ENCODE results near the gene OTUD7B.
"Not testable (repeated sequence)": the region's sequence is repeated elsewhere in the genome, so short reads cannot be mapped to it uniquely, and the experiment has no call there.

OTUD7B gene

GRCh38 chr1:150010393-150011115 lies at the start of gene OTUD7B:
TSS of gene OTUD7B (minus strand) at chr1:150010726. CDS start at chr1:149977510, 33,216 bp downstream.
- DNase-seq, result peak; percentile 92

DNA sequence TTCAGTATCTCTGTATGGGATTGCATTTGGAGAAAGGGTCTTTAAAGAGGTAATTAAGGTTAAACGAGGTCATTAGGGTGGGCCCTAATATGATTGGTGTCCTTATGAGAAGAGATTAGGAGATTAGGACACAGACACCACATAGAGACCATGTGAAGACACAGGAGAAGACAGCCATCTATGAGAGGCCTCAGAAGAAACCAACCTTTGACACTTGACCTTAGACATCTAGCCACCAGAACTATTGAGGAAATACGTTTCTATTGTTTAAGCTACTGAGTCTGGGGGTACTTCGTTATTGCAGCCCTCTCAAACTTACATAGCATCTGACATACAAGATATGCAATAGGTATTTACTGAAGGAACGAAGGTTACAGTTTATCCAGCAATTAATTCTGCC lies 49.7 kb upstream of the OTUD7B start:
- DNase-seq, result no peak

DNA sequence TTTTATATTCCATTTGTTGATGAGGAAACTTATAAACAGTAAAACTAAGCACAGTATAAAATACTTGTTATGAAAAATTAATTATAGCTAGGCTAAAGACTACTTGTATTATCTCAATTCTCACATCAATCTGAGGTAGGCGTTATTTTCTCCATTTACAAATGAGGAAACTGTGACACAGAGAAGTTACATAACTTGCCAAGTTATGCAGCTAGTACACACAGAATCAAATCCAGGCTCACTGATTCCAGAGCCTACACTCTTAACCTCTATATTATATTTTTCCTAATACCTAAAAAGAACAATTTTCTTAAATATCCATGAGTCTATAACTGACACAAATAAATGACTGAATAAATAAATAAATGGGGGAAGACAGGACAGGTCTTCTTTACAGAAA lies 45.9 kb upstream of the OTUD7B start:
- no peak for DNase-seq

DNA sequence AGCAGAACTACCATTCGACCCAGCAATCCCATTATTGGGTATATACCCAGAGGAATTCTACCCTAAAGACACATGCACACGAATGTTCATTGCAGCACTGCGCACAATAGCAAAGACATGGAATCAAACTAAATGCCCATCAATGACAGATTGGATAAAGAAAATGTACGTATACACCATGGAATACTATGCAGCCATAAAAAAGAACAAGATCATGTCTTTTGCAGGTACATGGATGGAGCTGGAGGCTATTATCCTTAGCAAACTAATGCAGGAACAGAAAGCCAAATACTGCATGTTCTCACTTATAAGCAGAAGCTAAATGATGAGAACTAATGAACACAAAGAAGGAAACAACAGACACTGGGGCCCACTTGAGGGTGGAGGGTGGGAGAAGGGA lies 45.0 kb upstream of the OTUD7B start:
- not testable (repeated sequence) for DNase-seq

DNA sequence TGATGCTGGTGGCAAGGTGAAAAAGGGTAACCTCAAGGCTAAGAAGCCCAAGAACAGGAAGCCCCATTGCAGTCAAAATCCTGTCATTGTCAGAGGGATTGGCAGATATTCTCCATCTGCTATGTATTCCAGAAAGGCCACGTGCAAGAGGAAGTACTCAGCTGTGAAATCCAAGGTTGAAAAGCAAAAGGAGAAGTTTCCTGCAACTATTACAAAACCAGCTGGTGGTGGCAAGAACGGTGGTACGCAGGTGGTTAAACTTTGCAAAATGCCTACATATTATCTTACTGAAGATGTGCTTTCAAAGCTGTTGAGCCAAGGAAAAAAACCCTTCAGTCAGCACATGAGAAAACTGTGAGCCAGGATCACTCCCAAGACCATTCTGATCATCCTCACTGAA lies 43.4 kb upstream of the OTUD7B start:
- DNase-seq, result no peak

GRCh38 chr1:150051905-150052412 lies 41.4 kb upstream of the OTUD7B start:
- DNase-seq, result not testable (repeated sequence)

GRCh38 chr1:150051089-150051373 lies 40.5 kb upstream of the OTUD7B start:
- DNase-seq, result no peak

GRCh38 chr1:150049926-150050325 lies 39.4 kb upstream of the OTUD7B start:
- no peak for DNase-seq

GRCh38 chr1:150034336-150034735 lies 23.8 kb upstream of the OTUD7B start:
- DNase-seq, result no peak

GRCh38 chr1:150028322-150028721 lies 17.8 kb upstream of the OTUD7B start:
- DNase-seq, result no peak

- DNase-seq, result no peak
Observed at GRCh38 chr1:150024156-150024555, 13.6 kb upstream of the OTUD7B start.

- no peak for DNase-seq
Observed at GRCh38 chr1:150022357-150022756, 11.8 kb upstream of the OTUD7B start.

GRCh38 chr1:150021191-150021694 lies 10.7 kb upstream of the OTUD7B start:
- no peak for DNase-seq

- no peak for DNase-seq
Observed at GRCh38 chr1:150020711-150021110, 10.2 kb upstream of the OTUD7B start.

DNA sequence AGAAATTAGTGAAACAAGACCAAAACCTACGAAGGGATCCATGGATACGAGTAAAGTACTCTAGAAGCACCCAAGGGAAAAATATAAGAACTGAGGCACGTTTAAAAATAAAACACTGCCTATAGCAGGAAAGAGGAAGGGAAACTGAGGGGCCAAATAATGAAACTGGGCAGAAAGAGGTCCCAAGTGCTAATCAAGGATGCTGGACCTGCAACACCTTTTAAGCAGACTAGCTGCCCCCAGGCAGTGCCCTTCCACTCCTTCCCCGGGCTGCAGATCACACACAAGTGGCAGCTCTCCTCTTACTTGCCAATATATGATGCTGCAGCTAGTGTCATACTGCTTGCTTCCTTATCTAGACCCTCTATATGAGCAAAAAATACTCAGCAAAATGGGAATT lies 7.6 kb upstream of the OTUD7B start:
- no peak for DNase-seq

DNA sequence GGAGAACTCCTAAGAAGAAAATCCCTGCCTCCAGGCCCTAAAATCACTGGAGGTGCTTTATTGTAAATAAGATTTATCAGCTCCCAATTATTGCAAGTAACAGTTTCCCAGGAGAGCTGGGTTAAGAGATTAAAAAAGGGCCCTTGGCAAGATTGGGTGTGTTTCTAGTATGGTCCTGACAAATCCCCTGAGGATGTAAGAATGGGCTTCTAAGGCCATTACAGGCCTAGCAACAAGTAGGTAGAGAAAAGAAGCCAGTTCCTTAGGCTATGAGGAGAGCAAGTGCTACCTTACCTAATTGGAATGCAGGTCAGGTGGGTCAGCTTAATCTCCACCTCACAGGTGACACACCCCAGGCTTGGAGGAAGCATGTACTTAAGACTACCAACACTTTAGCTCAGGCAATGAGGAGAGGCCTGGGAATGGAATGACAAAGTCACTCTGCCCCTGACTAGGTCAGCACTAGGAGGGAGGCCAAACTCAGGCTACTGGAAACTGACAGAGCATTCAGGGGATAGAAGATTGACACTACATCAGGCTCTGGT lies 6.8 kb upstream of the OTUD7B start:
- DNase-seq, result no peak

GRCh38 chr1:150015651-150016131 lies 5.2 kb upstream of the OTUD7B start:
- DNase-seq, result no peak

- DNase-seq, result no peak
Observed at GRCh38 chr1:150012611-150013010, 2.1 kb upstream of the OTUD7B start.

GRCh38 chr1:150009604-150010392 lies 728 bp downstream of the OTUD7B start:
- DNase-seq, result peak; percentile 72

DNA sequence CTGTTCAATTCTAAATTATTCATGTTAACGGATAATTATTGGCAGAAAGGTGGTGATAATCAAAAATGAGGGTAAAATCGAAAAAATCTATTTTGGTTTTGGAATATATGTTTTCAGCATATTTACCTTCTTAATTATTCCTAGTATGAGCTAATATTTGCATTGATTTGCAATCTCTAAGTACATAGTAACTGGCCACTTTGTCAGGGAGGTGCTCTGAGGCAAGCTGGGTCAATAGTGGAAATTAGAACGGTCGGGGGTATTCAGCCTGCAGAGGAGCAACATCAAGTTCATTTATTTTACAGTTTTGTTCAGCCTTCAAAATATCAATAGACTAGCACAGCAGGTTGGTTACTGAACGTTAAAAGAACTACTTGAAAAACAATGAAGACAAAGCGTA lies 1.8 kb downstream of the OTUD7B start:
- no peak for DNase-seq

DNA sequence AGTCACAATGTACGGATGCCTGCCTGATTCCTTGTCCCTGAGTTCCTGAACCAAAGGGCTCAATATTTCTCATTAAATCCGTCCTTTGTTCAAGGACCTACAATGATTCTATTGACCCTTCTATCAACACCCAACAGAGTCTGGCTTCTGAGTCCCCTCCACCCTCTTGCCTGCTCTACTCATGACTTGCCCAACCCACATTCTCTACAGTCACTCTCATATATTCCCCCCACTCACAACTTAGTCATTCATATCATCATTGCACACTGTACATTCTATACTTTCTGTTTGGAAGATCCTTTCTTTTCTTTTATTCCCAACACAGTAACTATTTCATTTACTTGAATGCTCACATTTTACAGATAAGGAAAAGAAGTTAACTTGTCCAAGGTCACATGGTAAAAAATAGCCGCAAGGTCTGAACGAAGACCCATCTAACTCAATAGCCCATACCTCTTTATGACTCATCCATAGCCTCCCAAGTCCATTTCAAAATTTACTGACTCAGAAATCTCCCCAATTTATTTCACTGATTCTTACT lies 3.6 kb downstream of the OTUD7B start:
- DNase-seq, result no peak

- no peak for DNase-seq
Observed at GRCh38 chr1:150005606-150006005, 4.9 kb downstream of the OTUD7B start.

DNA sequence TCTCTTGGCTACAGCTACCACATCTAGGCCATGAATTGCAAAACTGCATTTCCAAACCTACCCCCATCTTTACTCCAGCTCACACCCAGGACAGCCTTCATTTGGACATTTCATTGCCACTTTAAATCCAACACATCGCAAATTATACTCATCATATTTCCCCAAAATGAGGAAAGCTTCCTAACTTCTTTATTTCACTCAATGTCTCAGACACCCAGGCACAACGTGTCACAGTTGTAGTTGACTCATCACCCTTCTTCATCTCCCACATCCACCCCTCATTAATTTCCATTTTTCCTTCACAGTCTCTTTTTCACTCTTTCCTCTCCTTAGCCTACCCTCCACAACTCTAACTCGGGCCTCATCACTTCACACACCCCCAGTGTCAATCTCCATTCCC lies 6.7 kb downstream of the OTUD7B start:
- no peak for DNase-seq
